ENCODE measurements around the gene CMIP.

CMIP gene

DNA sequence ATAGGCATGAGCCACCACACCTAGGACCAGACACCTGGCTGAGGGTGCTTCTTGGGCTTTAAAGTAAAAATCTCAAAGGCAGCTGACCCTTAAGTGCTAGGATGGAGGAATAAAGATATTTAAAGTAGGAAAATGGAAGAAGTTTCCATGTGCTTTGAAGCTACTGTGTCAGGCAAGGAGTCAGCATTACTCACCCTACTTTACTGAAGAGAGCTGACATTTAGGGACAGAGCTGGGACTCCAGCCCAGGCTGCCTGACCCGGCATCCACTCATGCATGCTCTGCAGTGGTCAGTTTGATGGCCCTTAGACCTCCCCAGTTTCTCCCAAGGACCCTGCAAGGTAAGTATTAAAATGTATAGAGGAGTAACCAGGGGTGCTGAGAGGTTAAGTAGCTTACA, 209.7 kb downstream of the CMIP start:
- H3K4me3 Mint-ChIP-seq = no peak overlapping the region
- H3K9me3 Mint-ChIP-seq (ENCODE audit: low read depth) = no peaks in the 10 kb centered on the region
- no peaks in the 10 kb centered on the region for H3K27me3 Mint-ChIP-seq
- peaks cover 2% of the 10 kb centered on the region for H3K4me1 Mint-ChIP-seq (ENCODE audit: low read depth)
- no peak overlapping the region for H3K27ac Mint-ChIP-seq
- peaks cover 7% of the 10 kb centered on the region for H3K36me3 Mint-ChIP-seq

DNA sequence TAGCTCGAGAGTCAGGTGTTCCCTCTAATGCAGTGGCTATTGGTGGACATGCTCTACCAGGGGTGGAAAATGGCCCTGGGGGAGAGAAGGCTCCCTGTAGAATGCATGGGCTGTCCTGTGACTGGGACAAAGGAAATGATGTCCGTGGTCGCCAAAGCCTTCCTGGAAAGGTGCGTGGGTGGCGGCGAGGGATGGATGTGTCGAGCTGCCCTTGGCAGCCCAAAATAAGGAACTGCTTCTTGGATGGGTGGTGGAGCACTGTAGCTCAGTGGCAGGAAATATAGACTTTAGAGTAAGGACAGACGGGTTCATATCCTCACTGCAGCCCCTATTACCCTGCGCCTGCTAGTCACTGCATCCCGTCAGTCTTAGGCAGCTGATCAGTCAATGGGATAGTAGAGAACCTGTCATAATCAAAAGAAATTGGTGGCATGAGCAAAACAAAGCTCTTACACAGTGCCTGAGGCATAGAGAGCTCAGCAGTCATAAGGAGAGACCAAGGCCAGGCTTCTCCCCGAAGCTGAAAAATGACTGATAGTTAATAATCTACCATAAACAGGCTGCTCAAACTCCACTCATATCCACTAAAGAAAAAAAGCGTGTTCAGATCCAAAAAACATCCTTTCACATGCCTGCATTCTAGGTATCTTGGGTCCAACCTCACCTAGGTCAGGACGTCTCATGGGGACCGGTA, 211.0 kb downstream of the CMIP start:
- Mint-ChIP-seq H3K9me3 (ENCODE audit: low read depth) (no peaks in the 10 kb centered on the region), H3K36me3 (peaks cover 5% of the 10 kb centered on the region), H3K4me3 (no peak overlapping the region), H3K27ac (no peak overlapping the region), H3K27me3 (no peaks in the 10 kb centered on the region), H3K4me1 (ENCODE audit: low read depth) (no peaks in the 10 kb centered on the region)

DNA sequence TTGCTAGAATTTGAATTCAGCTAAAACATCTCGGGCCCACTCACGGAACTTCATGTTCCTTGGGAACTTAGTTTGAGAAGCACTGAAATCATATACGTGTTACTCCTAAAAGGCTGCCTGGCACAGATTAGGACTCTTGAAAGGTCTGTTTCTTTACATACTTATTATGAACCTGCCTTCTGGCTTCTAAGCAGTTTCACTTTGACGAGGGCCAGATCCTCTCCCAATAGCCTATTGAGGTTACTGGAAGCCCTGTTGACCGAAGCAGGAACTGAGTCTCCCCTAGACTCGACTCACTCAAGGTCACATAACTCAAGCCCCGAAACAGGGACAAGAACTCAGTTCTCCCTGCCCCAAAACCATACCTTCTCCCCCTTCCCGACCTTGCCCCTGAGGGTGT, 212.6 kb downstream of the CMIP start:
- no peaks in the 10 kb centered on the region for H3K4me1 Mint-ChIP-seq (ENCODE audit: low read depth)
- no peak overlapping the region for H3K27ac Mint-ChIP-seq
- H3K27me3 Mint-ChIP-seq = no peaks in the 10 kb centered on the region
- no peaks in the 10 kb centered on the region for H3K9me3 Mint-ChIP-seq (ENCODE audit: low read depth)
- H3K4me3 Mint-ChIP-seq = no peak overlapping the region
- H3K36me3 Mint-ChIP-seq = peaks cover 7% of the 10 kb centered on the region

DNA sequence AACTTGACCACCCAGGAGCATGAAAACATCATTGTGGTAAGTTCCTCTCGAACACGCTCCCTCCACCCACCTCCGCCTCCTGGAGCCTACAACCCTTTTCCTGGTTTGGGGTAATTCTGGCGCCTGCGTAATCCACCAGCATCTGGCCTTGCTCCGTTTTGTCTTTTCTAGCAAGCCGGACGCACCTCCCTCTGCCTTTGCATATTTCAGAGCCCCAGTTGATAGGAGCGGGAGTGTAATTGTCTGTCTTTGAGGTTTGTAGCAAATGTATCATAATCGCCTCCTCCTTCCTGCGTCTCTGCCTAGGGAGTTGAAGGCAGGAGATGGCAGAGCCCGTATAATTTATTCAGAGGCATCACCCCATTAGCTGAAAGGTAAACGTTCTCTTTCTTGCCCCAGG, 213.2 kb downstream of the CMIP start:
- Mint-ChIP-seq H3K27me3 (no peaks in the 10 kb centered on the region), H3K9me3 (ENCODE audit: low read depth) (no peaks in the 10 kb centered on the region), H3K27ac (no peak overlapping the region), H3K4me3 (no peak overlapping the region), H3K4me1 (ENCODE audit: low read depth) (no peaks in the 10 kb centered on the region), H3K36me3 (peaks cover 7% of the 10 kb centered on the region)

DNA sequence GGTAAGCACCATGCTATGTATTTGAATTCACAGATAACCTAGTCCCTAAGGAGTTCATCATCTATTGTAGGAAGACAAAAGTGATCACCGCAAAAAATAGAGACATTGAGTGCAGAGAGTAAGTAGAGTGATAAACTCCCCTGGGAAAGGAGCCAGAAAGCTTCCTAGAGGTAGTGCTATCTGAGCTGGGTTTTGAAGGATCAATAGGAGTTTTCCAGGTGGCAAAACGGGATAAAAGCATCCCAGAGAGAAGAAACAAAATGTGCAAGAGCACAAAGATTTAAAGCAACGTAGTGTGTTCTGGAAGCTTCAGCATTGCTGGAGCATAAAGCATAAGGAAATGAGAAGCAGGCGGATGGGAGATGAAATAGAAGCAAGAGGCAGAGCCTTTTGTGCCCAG, 213.8 kb downstream of the CMIP start:
- Mint-ChIP-seq H3K9me3 (ENCODE audit: low read depth) (no peaks in the 10 kb centered on the region), H3K36me3 (peaks cover 10% of the 10 kb centered on the region), H3K27me3 (no peaks in the 10 kb centered on the region), H3K4me1 (ENCODE audit: low read depth) (no peaks in the 10 kb centered on the region), H3K27ac (no peak overlapping the region), H3K4me3 (no peak overlapping the region)

DNA sequence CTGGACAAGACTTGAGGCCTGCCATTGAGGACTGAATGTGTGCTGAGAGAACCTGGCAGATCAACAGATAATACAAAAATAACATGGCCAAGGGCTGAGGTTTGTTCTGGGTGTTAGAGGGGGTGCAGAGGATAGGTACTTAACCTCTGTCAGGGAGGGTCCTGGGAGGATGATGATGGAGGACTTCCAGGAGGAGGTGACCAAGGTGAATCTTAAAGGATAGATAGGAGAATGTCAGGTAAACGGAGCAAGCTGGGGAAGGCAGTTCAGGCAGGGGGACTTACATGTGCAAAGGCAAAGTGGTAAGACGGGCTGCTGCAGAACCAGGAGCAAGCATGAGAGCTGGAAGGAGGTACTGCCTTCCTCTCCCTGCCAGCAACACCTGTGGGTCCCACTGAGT, 214.6 kb downstream of the CMIP start:
- no peaks in the 10 kb centered on the region for H3K9me3 Mint-ChIP-seq (ENCODE audit: low read depth)
- no peaks in the 10 kb centered on the region for H3K4me1 Mint-ChIP-seq (ENCODE audit: low read depth)
- peak overlapping the region; percentile 65 for H3K27ac Mint-ChIP-seq
- no peak overlapping the region for H3K4me3 Mint-ChIP-seq
- no peaks in the 10 kb centered on the region for H3K27me3 Mint-ChIP-seq
- peaks cover 10% of the 10 kb centered on the region for H3K36me3 Mint-ChIP-seq

DNA sequence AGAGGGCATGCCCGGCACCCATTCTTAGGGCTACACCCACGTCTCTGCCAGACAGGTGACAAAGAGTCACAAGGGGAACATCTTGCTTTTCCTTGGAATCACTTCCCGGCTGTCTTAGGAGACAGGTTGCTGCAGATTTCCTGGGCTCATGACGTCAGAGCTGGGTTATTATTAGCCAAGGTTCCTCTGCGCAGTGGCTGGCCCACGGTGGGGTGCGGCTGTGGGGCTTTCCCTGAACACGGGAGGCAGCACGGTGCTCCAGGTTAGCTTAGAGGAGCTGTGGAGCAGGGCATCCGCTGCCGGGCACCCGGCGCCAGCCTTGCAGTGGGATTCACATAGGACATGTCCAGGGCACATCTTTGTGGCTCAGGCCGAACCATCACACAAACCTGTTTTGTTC, 216.5 kb downstream of the CMIP start:
- Mint-ChIP-seq H3K27me3 (no peaks in the 10 kb centered on the region), H3K4me3 (no peak overlapping the region), H3K9me3 (ENCODE audit: low read depth) (no peaks in the 10 kb centered on the region), H3K4me1 (ENCODE audit: low read depth) (no peaks in the 10 kb centered on the region), H3K36me3 (peaks cover 15% of the 10 kb centered on the region), H3K27ac (no peak overlapping the region)

DNA sequence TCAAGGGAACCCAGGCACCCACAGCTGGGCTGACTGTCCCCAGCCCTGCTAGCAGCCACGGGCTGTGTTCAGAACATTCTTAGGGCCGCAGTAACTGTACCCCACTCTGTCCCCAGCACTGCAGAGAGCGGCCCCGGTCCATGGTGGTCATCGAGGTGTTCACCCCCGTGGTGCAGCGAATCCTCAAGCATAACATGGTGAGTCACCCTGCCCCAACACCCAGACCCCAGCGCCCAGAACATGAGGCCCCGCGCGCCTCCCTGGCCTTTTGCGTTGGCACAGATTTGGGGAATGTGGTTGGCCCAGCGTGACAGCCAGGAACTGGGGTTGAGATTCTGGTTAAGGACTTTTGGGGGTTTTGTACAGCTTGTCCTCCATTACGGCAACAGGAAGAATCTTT, 219.5 kb downstream of the CMIP start:
- H3K4me3 Mint-ChIP-seq = no peak overlapping the region
- no peaks in the 10 kb centered on the region for H3K27me3 Mint-ChIP-seq
- H3K27ac Mint-ChIP-seq = no peak overlapping the region
- H3K4me1 Mint-ChIP-seq (ENCODE audit: low read depth) = peaks cover 1% of the 10 kb centered on the region
- no peaks in the 10 kb centered on the region for H3K9me3 Mint-ChIP-seq (ENCODE audit: low read depth)
- H3K36me3 Mint-ChIP-seq = peaks cover 10% of the 10 kb centered on the region

DNA sequence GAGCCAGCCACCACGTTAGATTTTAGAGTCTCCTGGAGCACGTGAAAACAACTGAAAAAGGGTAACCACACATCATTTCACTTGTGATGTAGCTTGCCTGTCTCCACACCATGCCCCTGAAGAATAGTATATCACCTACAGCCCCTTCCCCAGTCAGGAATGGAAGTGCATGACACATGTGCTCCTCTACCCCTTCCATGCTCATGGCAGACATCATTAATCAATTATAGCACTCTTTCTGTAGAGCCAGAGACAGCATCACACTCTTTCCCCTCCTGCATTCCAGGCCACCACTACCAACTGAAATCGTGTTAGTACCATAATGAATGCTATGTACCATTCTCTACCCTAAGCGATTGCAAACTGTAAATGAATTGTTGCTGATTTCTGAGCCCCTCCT, 221.0 kb downstream of the CMIP start:
- Mint-ChIP-seq H3K9me3 (ENCODE audit: low read depth) (no peaks in the 10 kb centered on the region), H3K27me3 (no peaks in the 10 kb centered on the region), H3K4me1 (ENCODE audit: low read depth) (peaks cover 1% of the 10 kb centered on the region), H3K36me3 (peaks cover 10% of the 10 kb centered on the region), H3K27ac (no peak overlapping the region), H3K4me3 (no peak overlapping the region)

DNA sequence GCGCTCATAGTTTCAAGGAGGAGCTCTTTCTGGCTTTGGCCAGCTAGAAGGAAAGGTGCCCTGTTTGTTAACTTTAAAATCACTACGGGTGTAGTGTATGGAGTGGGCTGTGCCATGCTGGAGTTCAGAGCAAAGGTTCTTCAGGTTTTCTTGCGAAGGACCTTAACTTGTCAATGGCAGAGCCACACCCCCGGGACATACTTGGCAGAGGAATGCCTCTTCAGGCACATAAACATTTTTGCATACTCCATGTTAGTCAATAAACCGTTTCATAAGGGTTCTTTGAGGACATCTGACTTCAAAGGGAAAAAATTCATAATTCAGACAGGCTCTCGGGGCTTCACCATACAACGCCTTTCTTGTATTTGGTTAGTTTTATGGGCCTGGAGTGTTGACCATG, 221.5 kb downstream of the CMIP start:
- no peak overlapping the region for H3K27ac Mint-ChIP-seq
- H3K4me3 Mint-ChIP-seq = no peak overlapping the region
- no peaks in the 10 kb centered on the region for H3K9me3 Mint-ChIP-seq (ENCODE audit: low read depth)
- no peaks in the 10 kb centered on the region for H3K27me3 Mint-ChIP-seq
- peaks cover 1% of the 10 kb centered on the region for H3K4me1 Mint-ChIP-seq (ENCODE audit: low read depth)
- peaks cover 10% of the 10 kb centered on the region for H3K36me3 Mint-ChIP-seq

DNA sequence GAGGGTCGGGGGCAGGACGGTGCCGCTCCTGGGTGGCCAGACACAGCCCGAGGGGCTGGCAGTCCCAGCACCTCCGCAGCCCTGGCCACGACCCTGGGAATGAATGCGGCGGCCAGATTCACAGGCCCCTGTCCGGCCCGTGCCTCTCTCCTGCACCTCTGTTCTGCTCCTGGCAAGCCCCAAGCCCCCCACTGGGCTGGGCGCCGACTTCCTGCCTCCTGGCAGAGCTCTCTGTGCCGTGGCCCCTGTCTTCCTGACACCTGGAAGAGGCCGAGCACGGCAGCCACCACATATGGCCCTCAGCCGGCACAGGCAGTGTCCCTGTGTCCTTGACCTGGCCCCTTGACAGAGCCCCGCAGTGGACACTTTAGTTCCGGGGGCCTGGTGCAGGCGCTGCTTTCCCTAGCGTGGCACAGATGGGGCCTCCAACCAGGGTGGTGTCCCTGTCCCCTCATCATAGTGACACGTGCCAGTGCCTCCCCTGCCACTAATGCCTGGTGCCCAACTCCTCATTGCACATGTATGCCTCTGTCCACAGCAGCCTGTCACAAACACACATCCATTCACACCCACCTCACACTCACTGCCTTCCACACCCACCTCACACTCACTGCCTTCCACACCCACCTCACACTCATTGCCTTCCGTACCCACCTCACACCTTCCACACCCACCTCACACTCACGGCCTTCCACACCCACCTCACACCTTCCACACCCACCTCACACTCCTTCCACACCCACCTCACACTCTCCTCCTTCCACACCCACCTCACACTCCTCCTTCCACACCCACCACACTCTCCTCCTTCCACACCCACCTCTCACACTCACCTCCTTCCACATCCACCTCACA, 223.9 kb downstream of the CMIP start:
- H3K4me1 Mint-ChIP-seq (ENCODE audit: low read depth) = peaks cover 1% of the 10 kb centered on the region
- peaks cover 7% of the 10 kb centered on the region for H3K36me3 Mint-ChIP-seq
- H3K9me3 Mint-ChIP-seq (ENCODE audit: low read depth) = no peaks in the 10 kb centered on the region
- no peak overlapping the region for H3K4me3 Mint-ChIP-seq
- no peak overlapping the region for H3K27ac Mint-ChIP-seq
- no peaks in the 10 kb centered on the region for H3K27me3 Mint-ChIP-seq

DNA sequence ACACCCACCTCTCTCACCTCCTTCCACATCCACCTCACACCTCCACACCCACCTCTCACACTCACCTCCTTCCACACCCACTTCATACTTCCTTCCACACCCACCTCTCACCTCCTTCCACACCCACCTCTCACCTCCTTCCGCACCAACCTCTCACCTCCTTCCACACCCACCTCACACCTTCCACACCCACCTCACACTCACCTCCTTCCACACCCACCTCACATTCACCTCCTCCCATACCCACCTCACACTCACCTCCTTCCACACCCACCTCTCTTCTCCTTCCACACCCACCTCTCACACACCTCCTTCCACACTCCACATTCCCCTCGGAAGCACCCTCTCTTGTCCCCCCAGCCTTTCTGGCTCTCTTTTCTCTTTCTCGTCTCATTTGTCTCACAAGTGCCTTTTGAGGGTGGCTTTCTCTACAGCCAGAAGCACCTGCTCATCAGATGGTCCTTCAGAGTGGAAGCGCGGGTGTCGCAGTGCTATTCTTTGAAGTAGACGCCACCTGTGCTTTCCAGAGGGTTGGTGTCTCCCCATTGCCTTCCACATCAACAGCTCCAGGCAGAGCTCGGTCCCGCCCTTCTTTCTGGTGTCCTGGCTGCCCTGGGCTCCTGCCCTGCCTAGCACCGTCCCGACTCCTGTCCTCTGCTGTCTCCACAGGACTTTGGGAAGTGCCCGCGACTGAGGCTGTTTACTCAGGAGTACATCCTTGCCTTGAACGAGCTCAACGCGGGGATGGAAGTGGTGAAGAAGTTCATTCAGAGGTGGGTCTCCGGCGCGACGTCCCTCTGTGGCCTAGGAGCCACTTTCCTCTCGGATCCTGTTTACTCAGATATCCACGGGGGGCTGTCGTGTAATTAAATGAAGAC, 225.1 kb downstream of the CMIP start:
- Mint-ChIP-seq H3K4me3 (no peak overlapping the region), H3K27me3 (no peaks in the 10 kb centered on the region), H3K9me3 (ENCODE audit: low read depth) (no peaks in the 10 kb centered on the region), H3K27ac (peak overlapping the region; percentile 41), H3K4me1 (ENCODE audit: low read depth) (peaks cover 1% of the 10 kb centered on the region), H3K36me3 (peaks cover 4% of the 10 kb centered on the region)

DNA sequence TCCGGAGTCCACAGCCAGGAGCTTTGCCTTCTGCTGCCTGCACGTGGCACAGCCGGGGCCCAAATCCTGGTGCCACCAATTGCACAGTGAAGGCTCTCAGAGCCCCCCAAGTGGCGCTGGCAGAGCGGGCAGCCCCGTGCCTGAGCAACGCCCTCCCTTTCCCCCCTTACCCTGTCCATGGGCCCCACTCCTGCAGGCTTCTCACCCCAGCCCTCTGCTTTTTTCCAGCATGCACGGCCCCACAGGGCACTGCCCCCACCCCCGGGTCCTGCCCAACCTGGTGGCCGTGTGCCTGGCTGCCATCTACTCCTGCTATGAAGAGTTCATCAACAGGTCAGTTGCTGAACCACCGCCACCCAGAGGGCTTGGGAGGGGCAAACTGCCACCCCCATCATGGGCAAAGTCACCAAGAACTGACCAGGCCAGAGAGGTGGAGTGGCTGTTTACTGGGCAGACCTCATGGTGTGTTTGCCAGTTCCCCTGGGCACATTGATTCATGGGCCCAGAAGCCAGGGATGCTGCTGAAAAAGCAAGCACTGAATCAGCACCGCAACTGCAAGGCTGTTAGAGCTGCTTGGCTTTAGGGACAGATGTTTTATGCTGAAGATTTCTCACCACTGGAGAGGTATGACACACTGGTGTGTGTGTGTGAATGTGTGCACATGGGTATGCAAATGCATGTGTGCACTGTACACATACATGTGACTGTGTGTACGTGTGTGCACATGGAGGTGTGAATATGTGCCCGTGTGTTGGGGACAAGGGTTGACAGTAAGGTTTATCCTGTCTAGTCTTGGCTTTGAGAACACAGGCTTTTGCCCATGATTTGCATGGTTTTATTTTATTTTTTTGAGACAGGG, 227.4 kb downstream of the CMIP start:
- no peaks in the 10 kb centered on the region for H3K9me3 Mint-ChIP-seq (ENCODE audit: low read depth)
- no peak overlapping the region for H3K27ac Mint-ChIP-seq
- H3K27me3 Mint-ChIP-seq = no peaks in the 10 kb centered on the region
- peaks cover 2% of the 10 kb centered on the region for H3K36me3 Mint-ChIP-seq
- H3K4me1 Mint-ChIP-seq (ENCODE audit: low read depth) = peaks cover 1% of the 10 kb centered on the region
- H3K4me3 Mint-ChIP-seq = no peak overlapping the region

DNA sequence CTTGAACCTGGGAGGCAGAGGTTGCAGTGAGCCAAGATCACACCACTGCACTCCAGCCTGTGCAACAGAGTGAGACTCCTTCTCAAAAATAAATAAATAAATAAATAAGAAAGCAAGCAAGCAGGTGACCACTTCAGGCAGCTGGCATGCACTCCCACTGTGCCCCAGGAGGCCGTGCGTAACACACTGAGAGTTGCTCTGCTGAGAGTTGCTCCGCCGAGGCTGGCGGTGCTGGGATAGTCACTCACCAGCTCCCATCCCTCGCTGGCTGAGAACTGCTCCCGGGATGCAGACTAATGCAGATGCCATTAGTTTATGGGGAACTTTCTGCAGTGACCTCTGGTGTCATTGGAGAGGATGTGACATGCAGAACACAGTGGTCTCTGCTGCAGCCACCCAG, 228.8 kb downstream of the CMIP start:
- Mint-ChIP-seq H3K9me3 (ENCODE audit: low read depth) (no peaks in the 10 kb centered on the region), H3K4me3 (no peak overlapping the region), H3K36me3 (peaks cover 5% of the 10 kb centered on the region), H3K27me3 (no peaks in the 10 kb centered on the region), H3K4me1 (ENCODE audit: low read depth) (peaks cover 1% of the 10 kb centered on the region), H3K27ac (peak overlapping the region; percentile 41)
